GM12878 (cell line): ENCODE data around the gene TTLL8. TPM values are rescaled to one million over a fixed set of nuclear protein-coding genes. Genes with fewer than 3 reads are reported as not detected.

ENCODE experiments used
- ATF3 ChIP-seq: IDR thresholded peaks from 2 replicates; pipeline ENCODE4 v1.6.1; 2011; ENCODE audit warnings: low read depth, mild to moderate bottlenecking, low read length, moderate library complexity, borderline replicate concordance; ENCODE audit errors: extremely low read depth
- BCLAF1 ChIP-seq: fragments of 450-650 bp; IDR thresholded peaks from 2 replicates; pipeline ENCODE4 v1.6.1; 2017; ENCODE audit warnings: antibody characterized with exemption, mild to moderate bottlenecking, moderate library complexity
- CREM ChIP-seq: IDR thresholded peaks from 2 replicates; pipeline ENCODE4 v1.6.1; 2014; ENCODE audit warnings: antibody characterized with exemption, low read depth
- E2F4 ChIP-seq: IDR thresholded peaks from 2 replicates; pipeline ENCODE4 v1.6.1; 2012; ENCODE audit warnings: low read depth, low read length, improper control_type of control experiment
- ELK1 ChIP-seq: IDR thresholded peaks from 2 replicates; pipeline ENCODE4 v1.6.1; 2012; ENCODE audit warnings: low read depth, low read length, improper control_type of control experiment
- FOXK2 ChIP-seq: fragments of 450-650 bp; IDR thresholded peaks from 2 replicates; pipeline ENCODE4 v1.6.1; 2017; ENCODE audit warnings: mild to moderate bottlenecking, moderate library complexity
- FOXM1 ChIP-seq: IDR thresholded peaks from 2 replicates; pipeline ENCODE4 v1.6.1; 2012; ENCODE audit warnings: low read depth, mild to moderate bottlenecking, inconsistent platforms, low read length, moderate library complexity
- NFXL1 ChIP-seq: fragments of 450-650 bp; IDR thresholded peaks from 2 replicates; pipeline ENCODE4 v1.6.1; 2017; ENCODE audit warnings: antibody characterized with exemption, mild to moderate bottlenecking, borderline replicate concordance
- NFYA ChIP-seq: IDR thresholded peaks from 2 replicates; pipeline ENCODE4 v1.6.1; 2011; ENCODE audit warnings: low read depth, mild to moderate bottlenecking, low read length, improper control_type of control experiment, borderline replicate concordance
- NKRF ChIP-seq: fragments of 450-650 bp; conservative IDR thresholded peaks from 2 replicates; pipeline ENCODE4 v1.6.1; 2017; ENCODE audit warnings: mild to moderate bottlenecking, moderate library complexity
- PAX8 ChIP-seq: fragments of 450-650 bp; IDR thresholded peaks from 2 replicates; pipeline ENCODE4 v1.6.1; 2017; ENCODE audit warnings: mild to moderate bottlenecking, moderate library complexity
- PBX3 ChIP-seq: IDR thresholded peaks from 2 replicates; pipeline ENCODE4 v1.6.1; 2011; ENCODE audit warnings: mild to moderate bottlenecking, low read depth, low read length, moderate library complexity; ENCODE audit not compliant: insufficient replicate concordance
- RAD21 ChIP-seq: IDR thresholded peaks from 2 replicates; pipeline ENCODE4 v1.6.1; 2011; ENCODE audit warnings: mild to moderate bottlenecking, low read depth, low read length, moderate library complexity; ENCODE audit not compliant: insufficient read depth
- RUNX3 ChIP-seq: IDR thresholded peaks from 2 replicates; pipeline ENCODE4 v1.6.1; 2012; ENCODE audit warnings: low read length, inconsistent platforms
- SMARCA5 ChIP-seq: fragments of 450-650 bp; IDR thresholded peaks from 2 replicates; pipeline ENCODE4 v1.6.1; 2017; ENCODE audit warnings: mild to moderate bottlenecking
- SMC3 ChIP-seq: IDR thresholded peaks from 2 replicates; pipeline ENCODE4 v1.6.1; 2011; ENCODE audit warnings: low read length, improper control_type of control experiment, borderline replicate concordance
- polyA plus RNA-seq, 11 experiments: library from polyadenylated mRNA; depleted of rRNA in 4 of 11; unstranded in 6 of 11; stranded (reverse) in 5 of 11; fragments of >200 nt; fragmentation: Nextera tagmentation in 4 of 11; fragmentation: Illumina TruSeq in 1 of 11; extraction: Ambion mirVana in 4 of 11; extraction: Trizol in 1 of 11; gene quantifications; 1 replicate in 1 of 11; 2 replicates in 10 of 11; pipeline versions ENCODE4 v1.2.1 to v1.2.3, GENCODE V29; 2011 to 2016; ENCODE audit warnings: inconsistent platforms in 2 of 11, missing spikeins in 2 of 11, low read depth in 1 of 11
- total RNA-seq, 4 experiments: library from RNA; depleted of rRNA in 3 of 4; stranded (reverse); fragments of >200 nt in 3 of 4; fragmentation: Illumina TruSeq in 1 of 4; extraction: Trizol in 1 of 4; gene quantifications; 2 replicates each; pipeline versions ENCODE4 v1.2.1 to v1.2.3, GENCODE V29; 2013 to 2021

Gene TTLL8
- total and polyA plus RNA-seq, 10 of the 15 experiments (the other 5 are each of a cell fraction or from before 2014, with no cell fraction given), result not detected

GRCh38 chr22:50030297-50031188 lies 27.6 kb downstream of the TTLL8 start (continued):
- TF ChIP-seq E2F4, result no peak
- no peak for TF ChIP-seq FOXM1
- TF ChIP-seq RAD21, result peak; percentile 91
- TF ChIP-seq BCLAF1, result no peak
- TF ChIP-seq NKRF, result no peak
- no peak for TF ChIP-seq ATF3
- no peak for TF ChIP-seq NFXL1
- TF ChIP-seq SMARCA5, result peak; percentile 45; the same call in 1 of the 2 replicates
- peak; percentile 13; the same call in 1 of the 2 replicates for TF ChIP-seq RUNX3
- TF ChIP-seq FOXK2, result no peak
- no peak for TF ChIP-seq PAX8
- TF ChIP-seq PBX3, result no peak
- TF ChIP-seq NFYA, result no peak
- peak; percentile 98 for TF ChIP-seq SMC3
- no peak for TF ChIP-seq CREM
- TF ChIP-seq ELK1, result 0 out of 2 replicates have a peak, but pooled peaks have one; percentile 25
